Activated naive CD8-positive, alpha-beta T cell treated with anti-CD3 and anti-CD28 coated beads, Interleukin-2, amount 50 U/mL, for 24 hours (primary cell): ENCODE measurements around the gene DGCR6L.
A peak's percentile ranks its signal among the peaks of the same experiment; 100 is the strongest.
"Not testable (repeated sequence)": the region's sequence is repeated elsewhere in the genome, so short reads cannot be mapped to it uniquely, and the experiment has no call there.

Experiments
- ATAC-seq: fragments of 150-1000 bp; cut with Tn5 transposase; one replicate; pipeline ENCODE4 v1.10.0; 2021
- DNase-seq: peaks from one replicate; pipeline ENCODE4 v3.0.0; 2021
- H3K27ac Mint-ChIP-seq: one replicate; pipeline ENCODE4 v1.8.0; 2021; ENCODE audit warnings: mild to moderate bottlenecking, mixed read lengths
- H3K27me3 Mint-ChIP-seq: one replicate; pipeline ENCODE4 v1.8.0; 2021; ENCODE audit warnings: mixed read lengths
- H3K36me3 Mint-ChIP-seq: one replicate; pipeline ENCODE4 v1.8.0; 2021; ENCODE audit warnings: low read depth, mixed read lengths
- H3K4me1 Mint-ChIP-seq: one replicate; pipeline ENCODE4 v1.8.0; 2021; ENCODE audit warnings: mixed read lengths
- H3K4me3 Mint-ChIP-seq: one replicate; pipeline ENCODE4 v1.8.0; 2021; ENCODE audit warnings: mild to moderate bottlenecking, moderate library complexity, mixed read lengths
- H3K9me3 Mint-ChIP-seq: one replicate; pipeline ENCODE4 v1.8.0; 2021; ENCODE audit warnings: mixed read lengths

DGCR6L gene

GRCh38 chr22:20354238-20354975 is 34.5 kb upstream of the DGCR6L start:
- no peak for DNase-seq
- no peaks in the 10 kb centered on the region for H3K27me3 Mint-ChIP-seq
- H3K36me3 Mint-ChIP-seq, result no peaks in the 10 kb centered on the region
- ATAC-seq, result no peak
- H3K9me3 Mint-ChIP-seq, result no peaks in the 10 kb centered on the region
- peaks cover 4% of the 10 kb centered on the region for H3K4me1 Mint-ChIP-seq
- no peak overlapping the region for H3K4me3 Mint-ChIP-seq
- H3K27ac Mint-ChIP-seq, result no peak overlapping the region

GRCh38 chr22:20352536-20352935 is 32.7 kb upstream of the DGCR6L start:
- not testable (repeated sequence) for H3K27ac Mint-ChIP-seq, H3K4me3 Mint-ChIP-seq, H3K4me1 Mint-ChIP-seq, ATAC-seq, H3K36me3 Mint-ChIP-seq, H3K27me3 Mint-ChIP-seq, H3K9me3 Mint-ChIP-seq
- peak; percentile 14 for DNase-seq

DNA sequence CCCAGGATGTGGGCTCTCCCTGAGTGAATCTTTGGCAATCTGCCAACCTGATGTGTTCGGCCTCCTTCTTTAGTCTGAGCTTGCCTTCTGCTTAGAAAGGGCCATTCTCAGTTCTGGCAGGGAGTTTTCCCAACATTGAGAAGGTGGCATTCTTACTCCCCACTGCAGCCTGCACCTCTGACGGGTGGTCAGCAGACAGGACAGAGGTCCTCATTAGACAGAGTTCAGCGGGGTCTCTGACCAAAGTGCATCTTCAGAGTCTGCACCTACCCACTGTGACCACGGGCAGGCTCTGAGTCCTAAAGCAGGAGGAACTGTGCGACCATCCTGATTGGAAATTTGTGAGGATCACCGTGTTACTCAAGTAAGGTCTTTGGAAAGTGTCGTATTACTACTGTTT is 26.7 kb upstream of the DGCR6L start:
- not testable (repeated sequence) for H3K27ac Mint-ChIP-seq, H3K9me3 Mint-ChIP-seq, H3K4me1 Mint-ChIP-seq, ATAC-seq, DNase-seq, H3K36me3 Mint-ChIP-seq, H3K27me3 Mint-ChIP-seq, H3K4me3 Mint-ChIP-seq

- H3K27ac Mint-ChIP-seq, H3K9me3 Mint-ChIP-seq, DNase-seq, H3K27me3 Mint-ChIP-seq, H3K36me3 Mint-ChIP-seq, ATAC-seq, H3K4me1 Mint-ChIP-seq, H3K4me3 Mint-ChIP-seq: not testable (repeated sequence)
Observed at GRCh38 chr22:20338291-20338690, 18.4 kb upstream of the DGCR6L start.

- not testable (repeated sequence) for H3K4me3 Mint-ChIP-seq, H3K27me3 Mint-ChIP-seq, H3K36me3 Mint-ChIP-seq, H3K9me3 Mint-ChIP-seq, H3K4me1 Mint-ChIP-seq, DNase-seq, H3K27ac Mint-ChIP-seq, ATAC-seq
Observed at GRCh38 chr22:20337807-20338206, 17.9 kb upstream of the DGCR6L start.

- H3K9me3 Mint-ChIP-seq, H3K27me3 Mint-ChIP-seq, H3K36me3 Mint-ChIP-seq, ATAC-seq, H3K27ac Mint-ChIP-seq, H3K4me1 Mint-ChIP-seq, DNase-seq, H3K4me3 Mint-ChIP-seq: not testable (repeated sequence)
Observed at GRCh38 chr22:20336561-20336960, 16.7 kb upstream of the DGCR6L start.

DNA sequence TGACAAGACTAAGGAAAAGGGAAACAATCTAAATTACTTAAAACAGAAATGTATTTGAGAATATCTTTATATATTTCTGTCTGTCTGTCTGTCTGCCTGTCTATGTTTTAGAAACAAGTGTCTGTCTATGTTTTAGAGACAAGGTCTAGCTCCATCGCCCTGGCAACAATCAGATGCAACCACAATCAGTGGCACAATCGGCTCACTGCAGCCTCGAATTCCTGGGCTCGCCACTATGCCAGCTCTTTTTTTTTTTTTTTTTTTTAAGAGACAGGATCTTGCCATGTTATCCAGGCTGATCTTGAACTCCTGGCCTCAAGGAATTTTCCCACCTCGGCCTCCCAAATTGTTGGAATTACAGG is 8.7 kb upstream of the DGCR6L start:
- Mint-ChIP-seq H3K4me1 (peaks cover 26% of the 10 kb centered on the region), H3K4me3 (peak overlapping the region; percentile 60)
- H3K36me3 Mint-ChIP-seq, DNase-seq, H3K27ac Mint-ChIP-seq, H3K27me3 Mint-ChIP-seq, ATAC-seq, H3K9me3 Mint-ChIP-seq: not testable (repeated sequence)

- not testable (repeated sequence) for ATAC-seq, H3K36me3 Mint-ChIP-seq, H3K27ac Mint-ChIP-seq, H3K9me3 Mint-ChIP-seq, H3K27me3 Mint-ChIP-seq, H3K4me3 Mint-ChIP-seq, DNase-seq
- peaks cover 46% of the 10 kb centered on the region for H3K4me1 Mint-ChIP-seq
Observed at GRCh38 chr22:20325996-20326395, 6.1 kb upstream of the DGCR6L start.

DNA sequence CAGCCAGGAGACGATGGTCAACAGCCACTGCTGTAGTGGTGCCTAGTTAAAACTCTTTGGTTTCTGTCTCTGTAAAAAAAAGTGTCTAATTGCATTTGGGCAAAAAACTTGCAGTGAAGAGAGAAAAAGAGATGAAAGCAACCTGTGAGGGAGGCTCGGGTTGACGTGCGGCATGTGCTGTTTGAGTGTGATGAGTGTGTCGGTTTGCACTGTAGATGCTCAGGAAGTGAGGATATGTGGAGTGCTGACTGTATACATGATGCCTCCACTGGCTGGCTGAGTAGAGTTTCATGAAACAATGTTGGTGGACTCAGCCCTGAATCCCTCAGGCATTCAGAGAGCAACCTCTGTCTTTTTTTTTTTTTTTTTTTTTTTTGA is 4.3 kb upstream of the DGCR6L start:
- Mint-ChIP-seq H3K27ac (peak overlapping the region; percentile 85), H3K9me3 (no peaks in the 10 kb centered on the region), H3K36me3 (no peaks in the 10 kb centered on the region), H3K4me1 (peaks cover 54% of the 10 kb centered on the region), H3K4me3 (peak overlapping the region; percentile 18), H3K27me3 (no peaks in the 10 kb centered on the region)
- ATAC-seq (peak; percentile 57), DNase-seq (peak; percentile 42)

- not testable (repeated sequence) for DNase-seq, H3K27me3 Mint-ChIP-seq, H3K9me3 Mint-ChIP-seq, ATAC-seq, H3K36me3 Mint-ChIP-seq, H3K27ac Mint-ChIP-seq
- H3K4me1 Mint-ChIP-seq, result peaks cover 63% of the 10 kb centered on the region
- H3K4me3 Mint-ChIP-seq, result peak overlapping the region; percentile 87
Observed at GRCh38 chr22:20321552-20322211, 1.8 kb upstream of the DGCR6L start.

GRCh38 chr22:20320659-20321551 is 1.0 kb upstream of the DGCR6L start:
- Mint-ChIP-seq H3K4me1 (peaks cover 60% of the 10 kb centered on the region), H3K27ac (peak overlapping the region; percentile 64), H3K4me3 (peak overlapping the region; percentile 87)
- not testable (repeated sequence) for ATAC-seq, DNase-seq, H3K9me3 Mint-ChIP-seq, H3K27me3 Mint-ChIP-seq, H3K36me3 Mint-ChIP-seq

- Mint-ChIP-seq H3K4me3 (peak overlapping the region; percentile 87), H3K4me1 (peaks cover 55% of the 10 kb centered on the region), H3K27ac (peak overlapping the region; percentile 52), H3K27me3 (no peaks in the 10 kb centered on the region), H3K36me3 (no peaks in the 10 kb centered on the region), H3K9me3 (no peaks in the 10 kb centered on the region)
- ATAC-seq (no peak), DNase-seq (no peak)
Observed at GRCh38 chr22:20319041-20319744, 667 bp downstream of the DGCR6L start.

DNA sequence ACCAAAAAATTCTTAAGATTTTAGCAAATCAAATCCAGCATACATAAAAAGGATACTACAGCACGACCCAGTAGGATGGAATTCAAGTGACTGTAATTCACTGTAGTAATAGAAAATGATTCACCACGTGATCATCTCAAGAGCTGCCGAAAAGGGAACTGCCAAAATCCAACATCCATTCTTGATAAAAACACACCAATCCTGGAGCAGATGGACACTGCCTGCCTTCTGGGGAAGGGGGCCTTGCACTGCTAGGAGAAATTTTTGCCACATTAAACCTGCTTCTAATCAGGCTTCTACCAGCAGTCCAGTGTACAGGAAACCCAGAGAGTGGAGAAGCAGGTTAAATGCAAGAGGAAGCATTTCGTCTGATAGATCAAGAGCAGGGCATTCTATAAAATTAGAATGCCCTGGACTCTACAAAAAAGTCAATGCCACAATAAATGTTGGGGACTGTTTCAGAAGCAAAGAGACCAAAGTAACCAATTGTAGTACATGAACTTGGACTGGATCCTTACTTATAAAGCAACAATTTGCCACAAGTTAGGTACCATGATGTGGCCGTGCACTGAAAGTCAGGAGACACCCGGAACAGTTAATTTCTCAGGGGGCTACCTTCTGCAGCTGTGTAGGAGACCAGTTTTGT is 1.7 kb downstream of the DGCR6L start:
- not testable (repeated sequence) for H3K27me3 Mint-ChIP-seq, H3K36me3 Mint-ChIP-seq, H3K27ac Mint-ChIP-seq, H3K9me3 Mint-ChIP-seq, DNase-seq, ATAC-seq
- H3K4me3 Mint-ChIP-seq, result peak overlapping the region; percentile 87
- H3K4me1 Mint-ChIP-seq, result peaks cover 45% of the 10 kb centered on the region
